Tibial artery (tissue), 4 donors: ENCODE measurements around the gene KPNA5.
"Not testable (repeated sequence)": the region's sequence is repeated elsewhere in the genome, so short reads cannot be mapped to it uniquely, and the experiment has no call there.

Experiments
- DNase-seq, 2 donors: peaks; one replicate each; pipeline ENCODE4 v3.0.0-alpha.2; 2019
- H3K27ac ChIP-seq, 2 donors: fragments of 200-600 bp; sonication (generic) in 1 of 2; 1 replicate in 1 of 2; 2 replicates in 1 of 2; pipeline ENCODE4 v1.5.1; 2018 to 2019; ENCODE audit warnings: mild to moderate bottlenecking in 1 of 2
- H3K27me3 ChIP-seq, 2 donors: fragments of 200-600 bp; sonication (generic) in 1 of 2; one replicate each; pipeline versions ENCODE4 v1.5.1 to v1.6.0; 2016 to 2019
- H3K36me3 ChIP-seq, 3 donors: fragments of 200-600 bp; sonication (generic) in 2 of 3; one replicate each; pipeline ENCODE4 v1.5.1; 2016 to 2019; ENCODE audit warnings: mild to moderate bottlenecking in 2 of 3
- H3K4me1 ChIP-seq, 4 donors: fragments of 200-600 bp; sonication (generic) in 2 of 4; 1 replicate in 3 of 4; 2 replicates in 1 of 4; pipeline ENCODE4 v1.5.1; 2016 to 2019
- H3K4me3 ChIP-seq, 2 donors: fragments of 200-600 bp; sonication (generic) in 1 of 2; 1 replicate in 1 of 2; 2 replicates in 1 of 2; pipeline ENCODE4 v1.5.1; 2018 to 2019; ENCODE audit warnings: mild to moderate bottlenecking in 2 of 2
- H3K9me3 ChIP-seq, 3 donors: fragments of 200-600 bp; sonication (generic) in 1 of 3; one replicate each; pipeline ENCODE4 v1.5.1; 2016 to 2019
- CTCF ChIP-seq, 2 experiments: fragments of 200-600 bp in 1 of 2; fragments of 450-650 bp in 1 of 2; IDR thresholded peaks; one replicate each; pipeline ENCODE4 v1.5.1; 2017 to 2019; ENCODE audit warnings: antibody characterized with exemption in 2 of 2, mild to moderate bottlenecking in 1 of 2, moderate library complexity in 1 of 2
- intact Hi-C: fragments of 100-400 bp; cut with DNase I; formaldehyde crosslinking; loops from one replicate; pipeline ENCODE4 v1.15.0; 2023; ENCODE audit warnings: low total_unique reads

The KPNA5 gene

GRCh38 chr6:116685437-116685993, 4.5 kb downstream of the KPNA5 start:
- no peaks in the 10 kb centered on the region for H3K9me3 ChIP-seq
- no peak overlapping the region for H3K27ac ChIP-seq
- TF ChIP-seq CTCF (IDR thresholded peaks at IDR 0.05): no peak
- H3K36me3 ChIP-seq: peaks cover 5 to 7% (median 7%) of the 10 kb centered on the region in 3 donors
- DNase-seq: no peak
- intact Hi-C loops: no loop called here
- H3K27me3 ChIP-seq: no peaks in the 10 kb centered on the region
- peaks cover 0 to 35% (median 9%) of the 10 kb centered on the region in 4 donors for H3K4me1 ChIP-seq
- H3K4me3 ChIP-seq: no peak overlapping the region

- peaks cover 0 to 35% (median 9%) of the 10 kb centered on the region in 4 donors for H3K4me1 ChIP-seq
- H3K9me3 ChIP-seq, H3K4me3 ChIP-seq, H3K27me3 ChIP-seq, DNase-seq, intact Hi-C loops, H3K27ac ChIP-seq: not testable (repeated sequence)
- H3K36me3 ChIP-seq: peaks cover 5 to 10% (median 7%) of the 10 kb centered on the region in 3 donors
Measured at GRCh38 chr6:116686475-116687101, 5.6 kb downstream of the KPNA5 start.

- DNase-seq: no peak
- no peaks in the 10 kb centered on the region for H3K27me3 ChIP-seq
- no peaks in the 10 kb centered on the region for H3K9me3 ChIP-seq
Measured at GRCh38 chr6:116691154-116691553, 10.1 kb downstream of the KPNA5 start.

GRCh38 chr6:116692873-116693272, 11.9 kb downstream of the KPNA5 start:
- intact Hi-C loops, H3K27ac ChIP-seq: not testable (repeated sequence)

More at GRCh38 chr6:116691154-116691553, 10.1 kb downstream of the KPNA5 start:
- Histone ChIP-seq H3K4me3 (no peak overlapping the region), H3K27ac (no peak overlapping the region), H3K36me3 (peaks cover 5 to 13% (median 10%) of the 10 kb centered on the region in 3 donors), H3K4me1 (peaks cover 0 to 11% (median 4%) of the 10 kb centered on the region in 4 donors)
- intact Hi-C loops: no loop called here
- TF ChIP-seq CTCF (IDR thresholded peaks at IDR 0.05): no peak

GRCh38 chr6:116693275-116693674, 12.3 kb downstream of the KPNA5 start:
- H3K36me3 ChIP-seq: peaks cover 5 to 13% (median 10%) of the 10 kb centered on the region in 3 donors
- intact Hi-C loops, H3K27ac ChIP-seq, H3K9me3 ChIP-seq, H3K27me3 ChIP-seq, H3K4me3 ChIP-seq, DNase-seq, H3K4me1 ChIP-seq: not testable (repeated sequence)

More at GRCh38 chr6:116692873-116693272, 11.9 kb downstream of the KPNA5 start:
- H3K36me3 ChIP-seq: peaks cover 5 to 13% (median 10%) of the 10 kb centered on the region in 3 donors
- H3K27me3 ChIP-seq, H3K4me3 ChIP-seq, H3K4me1 ChIP-seq, DNase-seq, H3K9me3 ChIP-seq: not testable (repeated sequence)

- no peak for TF ChIP-seq CTCF (IDR thresholded peaks at IDR 0.05)
- no peaks in the 10 kb centered on the region for H3K4me1 ChIP-seq
- DNase-seq: no peak
- H3K9me3 ChIP-seq: no peaks in the 10 kb centered on the region
- no peak overlapping the region for H3K4me3 ChIP-seq
- no peaks in the 10 kb centered on the region for H3K27me3 ChIP-seq
- H3K36me3 ChIP-seq: peaks cover 2 to 19% (median 19%) of the 10 kb centered on the region in 3 donors
- intact Hi-C loops: no loop called here
- H3K27ac ChIP-seq: no peak overlapping the region
Measured at GRCh38 chr6:116695401-116695800, 14.4 kb downstream of the KPNA5 start.

GRCh38 chr6:116697480-116697879, 16.5 kb downstream of the KPNA5 start:
- Histone ChIP-seq H3K4me3 (no peak overlapping the region), H3K27me3 (no peaks in the 10 kb centered on the region), H3K9me3 (no peaks in the 10 kb centered on the region), H3K4me1 (peaks cover 0 to 4% (median 0%) of the 10 kb centered on the region in 4 donors), H3K27ac (no peak overlapping the region), H3K36me3 (peaks cover 0 to 22% (median 18%) of the 10 kb centered on the region in 3 donors)
- no peak for DNase-seq
- no peak for TF ChIP-seq CTCF (IDR thresholded peaks at IDR 0.05)
- intact Hi-C loops: no loop called here

GRCh38 chr6:116703888-116704287, 22.9 kb downstream of the KPNA5 start:
- intact Hi-C loops, DNase-seq, H3K27ac ChIP-seq, H3K4me1 ChIP-seq, H3K9me3 ChIP-seq, H3K4me3 ChIP-seq, H3K27me3 ChIP-seq: not testable (repeated sequence)
- peaks cover 21 to 63% (median 40%) of the 10 kb centered on the region in 3 donors for H3K36me3 ChIP-seq
